Kidney epithelial cell (primary cell): ENCODE results near the gene OR9A2. TPM values are rescaled to one million over a fixed set of nuclear protein-coding genes. Genes with fewer than 3 reads are reported as not detected.

Experiments used
- DNase-seq: peaks from one replicate; pipeline ENCODE4 v3.0.0-alpha.2; 2010; ENCODE audit warnings: low read depth
- H3K27me3 ChIP-seq: 2 replicates; pipeline ENCODE4 v1.6.0; 2011; ENCODE audit warnings: low read length; ENCODE audit not compliant: control insufficient read depth, insufficient read depth
- H3K36me3 ChIP-seq: 2 replicates; pipeline ENCODE4 v1.5.1; 2011; ENCODE audit warnings: low read length; ENCODE audit not compliant: control insufficient read depth, insufficient read depth
- H3K4me3 ChIP-seq: 2 replicates; pipeline ENCODE4 v1.5.1; 2011; ENCODE audit warnings: low read depth, mild to moderate bottlenecking, control low read depth, low read length
- CTCF ChIP-seq: IDR thresholded peaks from 2 replicates; pipeline ENCODE4 v1.5.1; 2011; ENCODE audit warnings: mild to moderate bottlenecking, moderate library complexity, low read length, control low read depth, inconsistent platforms; ENCODE audit not compliant: insufficient read depth, poor library complexity, severe bottlenecking
- total RNA-seq: library from RNA; depleted of rRNA; stranded (reverse); fragments of >200 nt; gene quantifications from 2 replicates; pipeline ENCODE4 v1.2.3, GENCODE V29; 2015

OR9A2 gene
- total RNA-seq, 1 donor from 2014 or later, result not detected

- Histone ChIP-seq H3K27me3 (peaks cover 2% of the 10 kb centered on the region), H3K4me3 (no peak overlapping the region), H3K36me3 (no peaks in the 10 kb centered on the region)
- TF ChIP-seq CTCF, result no peak
- DNase-seq, result no peak
Observed at GRCh38 chr7:143012001-143012400, 14.9 kb downstream of the OR9A2 start.

- no peak for DNase-seq
Observed at GRCh38 chr7:143008007-143008901, 18.7 kb downstream of the OR9A2 start.

GRCh38 chr7:143005632-143006260 is 21.2 kb downstream of the OR9A2 start:
- no peaks in the 10 kb centered on the region for H3K36me3 ChIP-seq

More at GRCh38 chr7:143008007-143008901, 18.7 kb downstream of the OR9A2 start:
- Histone ChIP-seq H3K27me3 (peaks cover 2% of the 10 kb centered on the region), H3K36me3 (no peaks in the 10 kb centered on the region), H3K4me3 (no peak overlapping the region)
- peak; percentile 97 for TF ChIP-seq CTCF

GRCh38 chr7:143003393-143004051 is 23.4 kb downstream of the OR9A2 start:
- H3K27me3 ChIP-seq, result peaks cover 2% of the 10 kb centered on the region
- TF ChIP-seq CTCF, result peak; percentile 66
- peak; percentile 4 for DNase-seq
- H3K36me3 ChIP-seq, result no peaks in the 10 kb centered on the region
- no peak overlapping the region for H3K4me3 ChIP-seq

More at GRCh38 chr7:143005632-143006260, 21.2 kb downstream of the OR9A2 start:
- Histone ChIP-seq H3K4me3 (no peak overlapping the region), H3K27me3 (peaks cover 2% of the 10 kb centered on the region)
- no peak for TF ChIP-seq CTCF
- DNase-seq, result no peak

GRCh38 chr7:143002898-143003297 is 24.0 kb downstream of the OR9A2 start:
- no peak for DNase-seq
- no peaks in the 10 kb centered on the region for H3K27me3 ChIP-seq
- H3K36me3 ChIP-seq, result no peaks in the 10 kb centered on the region
- TF ChIP-seq CTCF, result no peak
- H3K4me3 ChIP-seq, result no peak overlapping the region
